ENCODE data around the gene ARHGAP8. TPM values are rescaled to one million over a fixed set of nuclear protein-coding genes. Genes with fewer than 3 reads are reported as not detected.

ARHGAP8 gene
- total and polyA plus RNA-seq, 2 of the 13 experiments (the other 11 are each of a cell fraction or from before 2014, with no cell fraction given): 0.07 TPM; not detected in 1

DNA sequence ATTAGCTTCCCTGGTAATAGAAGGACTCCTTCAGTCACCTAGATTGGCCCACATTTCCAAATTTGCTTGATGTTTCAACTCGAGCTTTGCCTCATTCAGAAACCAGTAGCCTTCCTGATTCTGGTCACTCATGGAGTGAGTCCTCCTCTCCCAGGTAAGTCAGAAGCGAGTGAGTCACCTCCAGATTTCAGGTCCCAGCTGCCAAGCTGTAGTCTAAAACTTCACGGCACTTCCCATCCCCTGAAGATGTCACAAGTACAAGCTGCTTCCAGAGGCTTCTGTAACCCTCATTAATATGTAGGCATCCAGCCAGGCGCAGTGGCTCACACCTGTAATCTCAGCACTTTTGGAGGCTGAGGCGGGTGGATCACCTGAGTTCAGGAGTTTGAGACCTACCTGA lies 23.5 kb downstream of the ARHGAP8 start (continued):
- TF ChIP-seq ZNF260 (CRISPR knock-in tag; IDR thresholded peaks at IDR 0.05; ENCODE audit: borderline replicate concordance, low read depth) (no peak), GABPB1 (CRISPR knock-in tag; IDR thresholded peaks at IDR 0.05) (no peak), ZSCAN25 (CRISPR knock-in tag; IDR thresholded peaks at IDR 0.05) (no peak)
- TF ChIP-seq, protein P1, sequence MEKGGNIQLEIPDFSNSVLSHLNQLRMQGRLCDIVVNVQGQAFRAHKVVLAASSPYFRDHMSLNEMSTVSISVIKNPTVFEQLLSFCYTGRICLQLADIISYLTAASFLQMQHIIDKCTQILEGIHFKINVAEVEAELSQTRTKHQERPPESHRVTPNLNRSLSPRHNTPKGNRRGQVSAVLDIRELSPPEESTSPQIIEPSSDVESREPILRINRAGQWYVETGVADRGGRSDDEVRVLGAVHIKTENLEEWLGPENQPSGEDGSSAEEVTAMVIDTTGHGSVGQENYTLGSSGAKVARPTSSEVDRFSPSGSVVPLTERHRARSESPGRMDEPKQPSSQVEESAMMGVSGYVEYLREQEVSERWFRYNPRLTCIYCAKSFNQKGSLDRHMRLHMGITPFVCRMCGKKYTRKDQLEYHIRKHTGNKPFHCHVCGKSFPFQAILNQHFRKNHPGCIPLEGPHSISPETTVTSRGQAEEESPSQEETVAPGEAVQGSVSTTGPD (CRISPR knock-in tag; IDR thresholded peaks at IDR 0.05): no peak

DNA sequence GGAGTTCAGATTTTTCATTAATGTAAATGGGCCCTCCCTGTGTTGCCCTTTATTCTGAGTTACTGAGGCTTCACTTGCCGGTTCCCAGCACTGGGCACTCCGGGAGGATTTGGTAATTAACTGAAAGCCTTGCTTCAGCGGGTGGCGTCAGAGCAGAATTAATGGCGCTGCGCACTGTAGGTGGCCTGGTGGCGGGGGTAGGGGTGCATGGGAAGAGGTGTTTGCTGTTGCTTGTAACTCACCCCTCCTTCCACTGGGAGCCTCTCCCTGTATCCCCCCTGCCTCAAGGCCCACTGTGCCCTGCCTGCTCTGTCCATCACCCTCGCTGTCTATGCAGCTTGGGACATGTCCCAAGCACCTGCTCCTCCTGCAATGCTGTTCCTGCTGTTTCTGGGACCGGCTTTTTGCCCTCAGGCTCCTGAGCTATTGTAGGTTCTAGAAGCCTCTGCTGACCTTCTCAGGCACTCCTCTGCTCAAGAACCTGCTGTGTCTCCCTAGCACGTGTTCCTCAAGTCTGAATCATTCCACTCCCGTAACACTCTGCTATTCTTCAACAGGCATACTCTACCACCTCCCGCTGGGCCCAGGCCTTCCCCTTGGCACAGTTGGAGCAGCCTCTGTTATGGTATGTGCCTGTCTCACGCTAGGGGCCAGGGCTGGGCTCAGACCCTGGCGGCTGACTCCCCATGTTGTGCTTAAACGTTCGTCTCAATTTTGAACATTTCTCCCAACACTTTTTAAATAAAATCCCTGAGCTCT lies 24.4 kb downstream of the ARHGAP8 start:
- in situ Hi-C loops (cut with HindIII; ENCODE audit: extremely low pct_ligation_motif_present, low pct_unique_long_range_greater_than_20kb): no loop called here
- H3K36me3 ChIP-seq (replicated peaks in 1 of 2; ENCODE audit: control insufficient read depth in 1 of 2, insufficient read depth in 2 of 2, low read length in 2 of 2): no peaks in the 10 kb centered on the region
- H3K4me2 ChIP-seq (ENCODE audit: low read depth, low read length): no peak overlapping the region
- no peaks in the 10 kb centered on the region for H3K4me1 ChIP-seq (ENCODE audit: insufficient read depth, low read length)
- H3K9me3 ChIP-seq (ENCODE audit: low read length): peaks cover 15% of the 10 kb centered on the region
- H3K27ac ChIP-seq (ENCODE audit: extremely low read length, insufficient read depth, low read length): no peak overlapping the region
- BruUV-seq (replicated peaks): no TSS peak
- CTCF ChIA-PET (ENCODE audit: low intra/inter-chr PET ratio, low total read pairs): no interaction called here
- POLR2A ChIA-PET: no interaction called here
- DNase-seq (ENCODE audit: low spot score) (no peak), ATAC-seq (no peak), FAIRE-seq (no peak)
- 47% methylated on average over 16 of the region's 16 CpGs for WGBS (ENCODE audit: low lambda C conversion rate)
- H3K27me3 ChIP-seq (ENCODE audit: control insufficient read depth in 1 of 2, insufficient read depth in 2 of 2, low read length in 2 of 2): peaks cover 0 to 1% of the 10 kb centered on the region in 2 experiments; a peak in 1 of 5 replicates
- intact Hi-C loops (cut with micrococcal nuclease; ENCODE audit: unreplicated experiment): no loop called here
- H4K20me1 ChIP-seq (ENCODE audit: insufficient read depth, low read length): no peaks in the 10 kb centered on the region
- H3K79me2 ChIP-seq (ENCODE audit: insufficient read depth, low read length): no peaks in the 10 kb centered on the region
- no peak overlapping the region for H3K4me3 ChIP-seq (replicated peaks in 1 of 3; ENCODE audit: insufficient read depth in 1 of 3, low read depth in 2 of 3, low read length in 3 of 3)
- no peak overlapping the region for H3K9ac ChIP-seq (ENCODE audit: insufficient read depth, low read depth, low read length)
- TF ChIP-seq MAZ (IDR thresholded peaks at IDR 0.05; ENCODE audit: borderline replicate concordance, low read depth, low read length): no peak
- TF ChIP-seq MAZ (CRISPR knock-in tag; IDR thresholded peaks at IDR 0.05; ENCODE audit: low read depth): no peak
- TF ChIP-seq, protein P2, sequence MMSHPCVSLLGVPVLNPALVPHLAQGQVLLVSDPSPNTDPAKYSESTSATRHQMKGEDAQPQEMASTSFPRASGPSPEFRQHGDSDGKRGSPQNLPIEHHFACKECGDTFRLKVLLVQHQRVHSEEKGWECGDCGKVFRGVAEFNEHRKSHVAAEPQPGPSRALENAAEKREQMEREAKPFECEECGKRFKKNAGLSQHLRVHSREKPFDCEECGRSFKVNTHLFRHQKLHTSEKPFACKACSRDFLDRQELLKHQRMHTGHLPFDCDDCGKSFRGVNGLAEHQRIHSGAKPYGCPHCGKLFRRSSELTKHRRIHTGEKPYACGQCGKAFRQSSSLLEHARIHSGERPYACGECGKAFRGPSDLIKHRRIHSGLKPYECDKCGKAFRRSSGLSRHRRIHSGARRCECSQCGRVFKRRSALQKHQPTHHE (CRISPR knock-in tag; IDR thresholded peaks at IDR 0.05; ENCODE audit: borderline replicate concordance): no peak
- TF ChIP-seq PHF5A (CRISPR knock-in tag; IDR thresholded peaks at IDR 0.05; ENCODE audit: low read depth, unreplicated experiment): no peak
- no peak for TF ChIP-seq HDAC6 (IDR thresholded peaks at IDR 0.05; ENCODE audit: low read depth, low read length)
- H2AFZ ChIP-seq (ENCODE audit: low read length): no peak overlapping the region
